SKM-1 (cell line): Measurements from ENCODE around the gene SSUH2.

Experiments used
- DNase-seq: peaks from one replicate; lab custom pipeline; 2025; ENCODE audit not compliant: unreplicated experiment; lab: John Stamatoyannopoulos, UW

SSUH2 gene

GRCh38 chr3:8643693-8644365 lies 769 bp downstream of the SSUH2 start:
- no peak for DNase-seq

DNA sequence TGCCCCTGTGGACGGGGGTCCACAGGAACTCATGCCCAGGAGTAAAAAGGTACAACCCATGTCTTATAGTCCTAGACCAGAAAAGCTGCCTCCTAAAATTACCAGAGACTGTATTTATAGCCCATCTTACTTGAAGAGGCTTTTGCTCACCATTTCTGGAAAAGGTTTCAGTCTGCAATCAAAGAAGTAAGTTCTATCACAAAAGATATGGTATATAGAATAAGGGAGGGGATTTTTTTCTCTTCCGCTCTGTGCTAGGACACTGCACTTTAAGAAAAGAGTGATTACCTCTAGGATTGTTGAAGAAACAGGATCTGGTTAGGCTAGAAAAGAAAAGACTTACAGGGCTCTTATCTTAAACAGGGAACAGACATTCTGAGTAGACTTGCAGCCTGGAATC lies 2.6 kb downstream of the SSUH2 start:
- DNase-seq = no peak

DNA sequence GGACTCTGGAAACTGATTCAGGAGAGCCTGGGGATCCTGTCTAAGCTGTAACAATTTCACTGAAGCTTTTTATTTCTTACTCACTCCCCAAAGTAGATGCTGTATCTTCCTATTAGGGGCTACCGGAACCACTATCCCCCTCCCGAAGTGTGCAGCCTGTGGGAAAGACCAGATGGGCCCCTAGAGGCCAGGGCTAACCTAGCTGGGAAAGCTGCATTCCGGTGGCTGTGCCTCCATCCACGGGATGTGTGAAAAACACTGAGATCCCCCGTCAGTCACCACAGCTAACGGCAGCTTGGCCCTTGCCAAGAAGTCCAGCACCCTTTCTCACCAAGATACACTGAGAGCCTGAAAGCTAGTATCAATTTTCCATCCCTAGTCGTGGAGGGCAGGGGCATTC lies 3.1 kb downstream of the SSUH2 start:
- no peak for DNase-seq

- DNase-seq = no peak
Observed at GRCh38 chr3:8640223-8640622, 4.4 kb downstream of the SSUH2 start.

- no peak for DNase-seq
Observed at GRCh38 chr3:8639659-8640000, 5.0 kb downstream of the SSUH2 start.

DNA sequence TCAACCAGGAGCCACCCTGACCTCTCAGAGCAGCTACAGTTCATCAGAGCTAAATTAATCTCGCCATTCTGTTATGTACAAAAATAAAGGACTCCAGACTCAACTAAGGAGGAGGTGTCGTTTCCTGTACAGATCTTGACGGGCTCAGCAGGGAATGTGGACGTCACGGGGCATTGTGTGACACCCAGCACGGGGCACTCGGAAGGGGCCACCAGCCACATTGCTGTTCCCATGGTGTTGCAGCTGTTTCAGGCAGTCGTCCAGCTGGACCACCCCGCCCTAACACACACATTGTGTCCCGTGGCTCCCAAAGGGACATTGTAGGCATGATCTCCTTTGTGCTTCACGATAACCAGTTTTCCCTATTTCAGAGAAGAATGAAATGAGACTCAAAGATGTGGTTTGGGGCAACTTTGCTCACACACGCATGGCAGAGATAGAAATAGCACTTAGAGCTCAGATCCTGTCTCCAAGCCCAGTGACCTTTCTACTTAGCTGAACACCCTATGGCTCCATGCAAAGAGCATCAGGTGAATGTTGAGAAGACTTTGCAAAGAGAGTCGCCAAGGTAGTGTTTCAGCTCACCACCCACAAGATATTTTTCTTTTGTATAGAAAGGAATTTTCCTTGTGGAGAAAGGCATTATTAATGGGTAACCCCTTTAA lies 5.5 kb downstream of the SSUH2 start:
- no peak for DNase-seq

DNA sequence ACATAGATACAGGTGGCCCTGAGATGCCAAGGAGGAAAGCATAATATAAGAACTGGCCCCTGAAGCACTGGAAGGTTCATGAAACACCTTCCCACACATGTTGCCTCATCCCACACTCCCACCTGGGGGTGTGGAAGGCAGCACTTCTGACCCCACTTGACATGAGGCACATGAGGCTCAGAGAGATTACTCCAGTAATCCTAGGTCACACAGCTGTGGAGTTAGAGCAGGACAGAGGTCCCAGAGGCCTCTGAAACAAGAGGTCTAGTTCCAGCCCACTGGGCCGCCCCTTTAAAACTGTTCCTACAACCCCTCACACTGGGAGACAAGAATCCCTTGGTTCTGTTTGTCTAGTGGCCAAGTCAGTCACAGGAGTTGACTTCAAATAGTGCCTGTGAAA lies 7.2 kb downstream of the SSUH2 start:
- DNase-seq = no peak

GRCh38 chr3:8635631-8636030 lies 9.0 kb downstream of the SSUH2 start:
- no peak for DNase-seq

DNA sequence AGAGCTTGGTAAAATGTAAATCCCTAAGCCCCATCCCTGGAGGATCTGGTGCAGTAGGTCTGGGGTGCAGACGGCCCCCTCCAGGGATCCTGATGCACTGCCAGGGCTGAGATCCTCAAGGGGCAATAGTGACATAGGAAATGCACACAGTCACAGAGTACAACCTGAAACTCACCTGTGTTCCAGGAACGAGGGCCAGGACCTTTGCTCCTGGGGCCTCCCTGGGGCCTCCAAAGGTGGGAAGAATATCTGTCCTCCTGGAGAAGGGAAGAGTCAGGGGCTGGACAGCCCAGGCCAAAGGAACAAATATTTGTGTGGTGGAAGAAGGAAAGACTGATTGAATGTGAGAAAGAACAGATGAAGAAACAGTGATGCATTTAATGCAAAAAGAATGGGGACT lies 9.5 kb downstream of the SSUH2 start:
- DNase-seq = no peak

DNA sequence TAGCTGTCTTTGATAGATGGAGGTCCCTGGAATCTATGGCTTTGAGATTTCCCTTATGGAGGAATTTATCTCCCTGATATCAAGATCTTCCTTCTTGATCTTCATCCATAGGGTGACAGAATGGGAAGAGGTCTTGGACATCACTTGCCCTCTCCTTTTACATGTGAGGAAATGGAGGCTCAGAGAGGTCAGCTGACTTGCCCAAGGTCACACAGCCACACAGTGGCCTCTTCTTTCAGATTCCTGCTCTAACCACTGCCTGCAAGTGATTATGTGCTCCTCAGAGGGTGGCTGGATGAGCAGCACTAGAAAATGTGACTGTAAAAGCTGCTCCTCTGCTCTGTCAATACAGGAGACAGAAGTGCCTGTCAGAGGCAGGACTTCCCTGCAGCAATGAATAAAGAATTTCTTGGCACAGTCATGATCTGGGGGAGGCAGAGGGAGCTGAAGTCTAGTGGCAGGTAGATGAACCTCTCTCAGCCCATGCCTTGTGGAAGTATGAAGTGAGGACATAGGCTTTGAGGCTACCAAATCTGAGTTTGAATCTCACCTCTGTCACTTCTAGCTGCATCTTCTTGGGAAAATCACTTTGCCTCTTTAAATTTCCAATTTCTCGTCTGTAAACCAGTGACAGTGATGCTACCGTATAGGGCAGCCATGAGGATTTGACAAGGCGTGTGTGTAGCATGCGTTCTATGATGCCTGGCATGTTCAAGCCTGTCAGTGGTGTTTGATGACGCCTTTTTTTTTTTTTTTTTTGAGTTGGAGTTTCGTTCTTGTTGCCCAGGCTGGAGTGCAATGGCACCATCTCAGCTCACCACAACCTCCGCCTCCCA lies 12.0 kb downstream of the SSUH2 start:
- no peak for DNase-seq

DNA sequence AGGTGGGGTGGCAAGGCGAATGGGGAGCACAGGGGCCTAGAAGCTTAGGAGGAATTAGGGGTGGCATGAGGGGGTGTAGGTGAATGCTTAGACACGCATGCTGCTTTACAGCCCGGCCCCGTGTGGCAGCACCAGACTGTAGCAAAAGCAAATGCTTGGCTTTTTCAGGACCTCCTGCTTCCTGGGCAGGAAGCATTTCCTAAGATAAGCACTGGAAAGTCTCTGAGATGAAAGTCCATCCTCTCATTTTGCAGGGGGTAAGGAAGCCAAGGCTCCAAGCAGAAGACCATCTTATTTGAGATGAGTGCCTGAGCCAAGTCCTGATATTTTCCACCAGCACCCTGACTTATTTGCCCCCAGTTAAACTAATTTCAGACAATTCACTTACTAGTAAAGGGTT lies 12.9 kb downstream of the SSUH2 start:
- no peak for DNase-seq

GRCh38 chr3:8629151-8630021 lies 15.2 kb downstream of the SSUH2 start:
- DNase-seq = no peak

DNA sequence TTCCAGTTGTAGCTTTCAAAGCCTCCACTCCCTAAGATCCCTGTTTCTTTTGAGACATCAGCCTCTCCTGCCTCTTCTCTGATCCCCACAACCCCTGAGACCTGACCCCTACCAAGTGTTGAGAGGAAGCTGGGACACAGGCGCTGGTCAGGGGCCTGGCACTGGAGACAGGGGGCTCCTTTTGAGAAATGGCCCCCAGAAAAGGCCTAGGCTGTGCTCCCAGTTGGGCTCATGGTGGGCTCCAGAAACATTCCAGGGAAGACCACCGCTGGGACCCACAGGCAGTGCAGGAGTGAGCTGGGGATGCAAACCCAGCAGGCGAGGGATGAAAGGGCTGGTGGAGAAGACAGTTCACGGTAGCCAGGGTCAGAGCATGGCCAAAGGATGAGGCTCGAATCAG lies 16.6 kb downstream of the SSUH2 start:
- no peak for DNase-seq

DNA sequence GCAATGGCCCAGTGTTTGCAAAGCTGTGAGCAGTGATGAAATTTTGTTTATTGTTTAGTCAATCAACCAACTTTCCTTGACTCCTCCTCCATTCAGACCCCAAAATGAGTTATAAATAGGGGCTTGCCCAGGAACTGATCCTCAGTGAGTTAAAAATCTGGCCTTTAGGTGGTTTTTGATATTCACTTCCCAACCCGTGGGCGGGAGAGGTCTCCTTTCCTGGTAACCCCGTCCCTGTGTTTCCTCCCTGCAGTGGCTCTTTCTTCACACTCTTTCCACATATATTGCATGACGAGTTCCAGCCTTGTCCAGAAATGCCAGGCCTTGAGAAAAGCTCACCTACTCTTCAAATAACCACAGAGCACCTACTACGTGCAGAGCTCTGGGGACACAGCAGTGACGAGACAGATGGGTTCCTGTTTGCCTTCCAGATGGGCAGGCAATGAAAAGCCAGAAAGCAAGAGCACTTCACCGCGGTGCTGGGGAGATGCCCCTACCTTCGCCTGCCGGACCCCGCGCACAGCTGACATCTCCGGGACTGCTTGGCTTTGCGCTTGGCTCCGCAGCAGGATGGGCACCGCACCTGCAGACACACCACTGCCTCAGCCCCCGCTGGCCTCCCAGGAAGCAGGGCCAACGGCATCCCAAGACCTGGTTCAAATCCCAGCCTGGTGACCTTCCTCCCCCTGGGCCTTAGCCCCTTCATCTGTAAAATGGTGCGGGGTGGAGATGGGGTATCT lies 17.2 kb downstream of the SSUH2 start:
- DNase-seq = no peak

DNA sequence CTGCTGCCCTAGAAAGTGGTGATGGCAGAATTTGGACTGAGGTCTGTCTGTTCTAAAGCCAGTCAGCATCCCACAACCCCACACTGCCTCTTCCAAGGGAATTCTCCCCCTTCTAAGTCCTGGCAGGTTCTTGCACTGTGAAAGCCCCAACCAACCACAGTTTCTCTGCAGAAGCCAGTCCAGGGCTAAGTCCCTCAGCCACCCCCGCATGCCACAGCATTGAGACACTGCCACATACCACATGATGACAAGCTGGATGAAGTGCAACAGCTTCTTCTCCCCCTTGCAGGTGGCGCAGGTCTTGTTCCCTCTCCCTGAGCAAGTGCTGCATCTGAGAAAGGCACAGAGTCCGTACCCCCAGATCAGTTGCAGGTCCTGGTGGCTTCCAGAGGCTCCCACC lies 18.6 kb downstream of the SSUH2 start:
- DNase-seq = no peak

DNA sequence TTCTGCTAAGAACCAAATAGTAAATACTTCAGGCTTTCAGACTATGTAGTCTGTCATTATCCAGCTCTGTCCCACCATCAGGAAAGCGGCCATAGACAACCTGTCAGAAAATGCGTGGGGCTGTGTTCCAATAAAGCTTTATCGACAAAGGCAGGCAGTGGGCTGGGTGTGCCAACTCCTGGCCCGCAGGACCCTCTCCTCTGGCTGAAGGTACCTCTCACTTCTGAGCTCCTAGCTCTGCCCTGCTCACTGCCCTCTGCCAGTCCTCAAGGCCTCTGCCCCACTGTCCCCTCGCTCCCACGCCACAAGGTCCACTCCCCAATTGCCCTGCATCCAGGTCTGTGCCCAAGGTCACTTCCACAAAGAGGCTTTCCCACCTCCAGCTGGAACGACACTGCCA lies 20.0 kb downstream of the SSUH2 start:
- no peak for DNase-seq

GRCh38 chr3:8623741-8624140 lies 20.9 kb downstream of the SSUH2 start:
- no peak for DNase-seq

- DNase-seq = peak; percentile 20
Observed at GRCh38 chr3:8622873-8623691, 21.5 kb downstream of the SSUH2 start.

DNA sequence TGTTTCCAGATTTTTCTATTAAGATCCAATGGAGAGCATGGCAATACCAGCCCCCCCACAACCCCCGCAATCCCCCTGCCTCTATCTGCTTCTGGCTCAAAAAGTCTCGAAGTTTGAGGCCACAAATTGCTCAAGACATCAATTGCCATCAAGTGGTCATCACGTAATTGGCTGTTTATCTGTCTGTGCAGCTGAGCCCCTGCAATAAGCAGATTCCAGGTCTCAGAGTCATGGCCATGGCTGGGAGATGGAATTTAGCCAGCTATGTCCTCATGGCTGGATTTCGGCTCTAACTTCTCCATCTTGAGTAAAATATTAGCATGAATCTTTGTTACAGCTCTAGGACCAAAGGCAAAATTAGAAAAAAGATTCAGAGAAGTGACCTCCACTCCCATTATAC lies 22.7 kb downstream of the SSUH2 start:
- DNase-seq = no peak

DNA sequence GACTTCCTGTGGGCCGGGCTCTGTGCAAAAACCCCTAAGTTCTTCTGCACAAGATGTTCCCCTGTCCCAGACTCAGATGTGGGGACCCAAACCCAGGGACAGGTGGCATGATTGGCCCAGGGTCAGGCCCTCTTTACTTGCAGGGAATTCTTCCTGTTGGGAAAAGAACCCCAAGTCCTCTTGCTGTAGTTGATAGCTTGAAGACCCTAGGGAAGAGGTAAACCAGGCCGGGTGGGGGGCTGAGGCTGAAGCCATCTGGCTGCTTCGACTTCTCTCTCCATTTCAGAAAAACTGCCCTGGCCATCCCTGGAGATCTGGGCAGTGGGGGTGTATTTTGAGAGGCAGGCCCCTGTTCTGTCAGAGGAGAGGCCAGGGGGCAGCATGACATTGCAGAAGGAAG lies 23.5 kb downstream of the SSUH2 start:
- DNase-seq = no peak
